ENCODE results near the gene SIX5.
A peak's percentile ranks its signal among the peaks of the same experiment; 100 is the strongest.

Gene SIX5

DNA sequence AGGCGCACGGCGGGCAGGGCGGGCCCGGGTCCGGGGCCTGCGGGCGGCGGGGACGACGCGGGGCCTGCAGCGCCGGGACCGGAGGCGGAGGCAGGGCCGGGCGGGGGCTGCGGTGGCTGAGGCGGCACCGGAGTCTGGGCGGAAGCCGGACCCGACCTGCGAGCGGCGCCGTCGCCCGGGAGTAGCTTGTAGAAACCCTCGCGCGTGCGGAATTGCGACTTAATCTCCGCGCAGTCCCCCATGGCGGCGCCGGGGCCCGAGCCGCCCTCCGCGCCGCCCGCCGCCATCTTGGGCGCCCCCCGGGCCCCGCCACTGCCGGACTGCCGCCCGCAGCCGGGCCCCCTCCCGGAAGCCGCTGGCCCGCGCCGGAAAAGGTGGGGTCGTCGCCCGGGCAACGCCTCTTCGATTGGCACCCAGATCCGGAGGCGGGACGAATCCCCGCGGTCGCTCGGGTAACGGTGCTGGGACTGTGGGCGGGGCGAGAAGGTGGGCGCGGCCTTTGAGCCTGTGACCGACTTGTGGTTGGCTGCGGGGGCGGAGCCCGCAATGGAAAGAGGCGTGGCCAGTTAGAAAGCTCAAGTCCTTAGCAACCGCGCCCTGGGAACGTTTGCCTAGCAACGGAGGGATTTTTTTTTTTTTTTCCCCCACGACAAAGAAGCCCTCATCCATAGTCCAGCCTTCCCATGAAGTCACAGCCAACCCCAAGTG is 23.6 kb upstream of the SIX5 start, which contains the start of gene DMWD:
TSS of gene DMWD (minus strand) at position 376 of the 708 bp plus-strand sequence. CDS start at position 287, 89 bp downstream.
- peak; percentile 97 for DNase-seq

DNA sequence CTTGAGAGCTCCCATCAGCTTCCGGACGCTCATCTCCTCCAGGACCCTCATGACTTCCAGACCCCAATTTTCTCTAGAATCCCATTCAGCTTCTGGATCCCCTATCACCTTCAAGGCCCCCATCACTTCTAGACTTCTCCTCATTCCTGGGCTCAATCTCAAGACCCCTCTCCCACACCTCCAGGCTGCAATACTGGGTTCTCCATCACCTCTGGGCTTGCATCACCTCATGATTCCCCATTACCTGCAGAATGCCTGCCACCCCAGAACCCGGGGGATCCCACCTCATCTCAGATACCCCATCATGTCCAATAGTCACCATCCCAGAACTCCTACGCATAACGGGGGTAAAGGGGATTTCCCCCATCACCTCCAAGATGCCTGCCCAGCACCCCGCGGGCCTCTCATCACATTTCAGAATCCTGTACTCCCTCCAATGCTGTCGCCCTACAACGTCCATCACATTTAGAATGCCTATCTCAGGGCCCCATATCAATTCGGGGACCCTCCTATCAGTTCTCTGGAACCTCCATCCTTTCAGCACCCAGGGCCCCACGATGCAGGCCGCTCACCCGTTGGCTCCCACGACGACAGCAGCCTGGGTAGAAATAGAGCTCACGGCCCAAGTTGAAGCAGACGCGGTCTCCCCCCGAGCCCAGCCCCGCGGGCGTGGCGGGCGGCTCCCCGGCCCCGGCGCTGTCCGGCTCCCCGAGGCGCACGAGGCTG is 22.9 kb upstream of the SIX5 start:
- no peak for DNase-seq

DNA sequence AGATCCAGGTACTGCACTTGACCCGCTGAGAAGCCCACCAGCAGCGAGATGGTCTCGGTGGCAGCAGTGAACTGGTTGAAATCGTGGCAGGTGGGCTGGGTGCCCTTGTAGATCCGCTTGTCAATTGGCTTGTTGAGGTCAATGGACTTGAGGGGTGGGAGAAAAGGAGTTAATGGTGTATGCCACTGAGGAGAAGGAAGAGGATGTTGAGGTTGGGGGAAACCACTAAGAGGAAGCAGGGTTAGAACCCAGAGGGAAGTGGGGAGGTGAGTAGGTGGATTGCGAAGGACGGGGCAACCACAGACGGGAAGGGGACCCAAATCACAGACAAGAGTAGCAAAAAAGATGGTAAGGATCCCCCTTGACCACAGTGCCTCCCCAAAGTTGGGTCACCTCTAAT is 21.9 kb upstream of the SIX5 start:
- DNase-seq: no peak

DNA sequence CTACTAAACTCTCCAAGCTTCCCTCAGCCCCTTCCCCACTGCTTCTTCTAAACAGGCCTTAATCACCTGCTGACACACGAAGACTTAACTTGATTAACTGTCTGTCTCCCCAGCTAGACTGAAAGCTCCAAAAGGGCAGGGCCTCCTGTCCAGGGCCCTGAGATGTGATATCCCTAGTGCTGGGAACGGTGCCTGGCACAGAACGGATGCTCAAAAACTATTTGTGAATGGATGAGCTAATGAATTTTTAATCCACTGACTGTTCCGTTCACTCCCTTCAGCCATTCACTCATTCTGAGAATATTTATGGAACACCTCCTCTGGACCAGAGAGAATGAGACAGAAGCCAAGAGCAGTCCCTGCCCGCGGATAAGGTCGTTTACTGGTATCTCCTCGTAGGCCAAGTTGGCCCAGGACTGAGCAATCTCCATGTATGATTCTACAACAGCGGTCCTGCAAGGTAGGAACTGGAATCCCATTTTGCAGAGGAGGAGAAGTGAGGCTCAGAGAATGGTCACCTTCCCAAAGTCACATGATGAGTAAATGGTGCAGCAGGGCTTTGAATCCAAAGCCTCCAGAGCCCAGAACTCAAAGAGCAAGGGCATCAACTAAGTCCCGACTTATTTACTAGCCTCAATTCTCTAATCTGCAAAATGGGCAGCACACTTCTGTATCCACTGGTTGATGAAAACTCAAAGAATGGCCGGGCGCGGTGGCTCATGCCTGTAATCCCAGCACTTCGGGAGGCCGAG is 20.2 kb upstream of the SIX5 start:
- DNase-seq: no peak

DNA sequence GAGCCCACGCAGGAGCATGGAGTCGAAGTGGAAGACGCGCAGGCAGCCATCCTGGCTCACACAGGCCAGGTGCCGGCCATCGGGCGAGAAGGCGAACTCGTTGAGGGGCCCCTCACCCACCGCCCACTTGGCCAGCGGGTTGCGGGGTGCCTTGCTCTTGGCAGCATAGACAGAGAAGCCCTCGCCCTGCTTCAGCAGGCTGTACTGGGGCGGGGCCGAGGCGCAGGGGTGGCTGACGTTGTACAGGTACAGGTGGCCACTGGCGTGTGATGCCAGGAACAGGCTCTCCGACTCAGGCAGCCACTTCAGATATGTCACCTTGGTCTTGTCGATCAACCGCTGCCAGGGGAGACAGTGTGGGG is 17.5 kb upstream of the SIX5 start:
- DNase-seq: no peak

DNA sequence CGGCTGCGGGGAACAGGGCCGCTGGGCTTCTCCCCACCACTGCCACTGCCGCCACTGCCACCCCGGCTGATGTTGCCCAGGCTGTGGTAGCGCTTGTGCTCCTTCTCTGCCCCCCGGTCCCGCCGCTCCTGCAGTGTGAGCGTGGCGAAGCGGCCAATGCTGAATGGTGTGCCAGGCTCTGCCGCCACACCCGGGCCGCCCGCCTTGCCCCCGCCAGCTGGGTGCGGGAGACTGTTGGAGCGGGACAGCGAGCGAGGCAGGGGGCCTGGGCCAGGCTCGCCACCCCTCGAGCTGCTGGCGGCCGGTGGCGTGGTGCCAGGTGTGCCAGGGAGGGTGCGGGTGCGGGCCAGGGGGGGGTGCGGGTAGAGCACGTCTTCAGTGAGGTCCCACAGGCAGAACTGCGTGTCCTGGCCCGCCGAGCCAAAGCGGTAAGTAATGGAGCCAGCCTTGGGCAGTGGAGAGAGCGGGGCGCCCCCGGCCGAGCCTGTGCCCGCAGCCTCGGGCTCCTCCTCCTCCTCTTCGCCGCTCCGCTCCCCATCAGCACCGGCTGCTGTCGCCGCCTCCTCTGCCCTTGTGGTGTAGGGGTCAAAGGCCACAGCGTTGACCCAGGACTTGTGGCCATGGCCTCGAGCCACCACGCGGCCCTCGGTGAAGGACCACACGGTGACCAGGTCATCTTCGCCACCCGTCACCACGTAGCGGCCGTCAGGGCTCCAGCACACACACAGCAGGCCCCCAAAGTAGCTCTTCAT is 16.9 kb upstream of the SIX5 start:
- no peak for DNase-seq

DNA sequence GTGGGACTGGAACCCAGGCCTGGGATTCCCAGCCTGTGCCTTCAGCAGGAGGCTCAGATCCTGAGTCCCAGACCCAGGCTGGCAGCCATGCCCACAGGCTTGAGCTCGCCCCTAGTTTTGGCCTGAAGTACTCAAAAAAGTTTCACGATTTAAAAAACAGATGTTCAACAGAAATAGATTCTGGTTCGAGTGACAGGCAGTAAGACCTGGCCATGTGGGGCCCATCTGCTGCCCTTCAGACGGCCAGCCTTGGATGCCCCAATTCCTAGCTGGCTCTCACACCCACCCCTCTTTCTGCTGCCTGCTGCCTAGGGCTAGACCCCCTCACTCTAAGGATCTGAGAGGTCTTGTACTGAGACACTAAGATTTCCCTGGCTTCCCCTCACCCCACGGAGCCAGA is 16.0 kb upstream of the SIX5 start:
- DNase-seq: no peak

DNA sequence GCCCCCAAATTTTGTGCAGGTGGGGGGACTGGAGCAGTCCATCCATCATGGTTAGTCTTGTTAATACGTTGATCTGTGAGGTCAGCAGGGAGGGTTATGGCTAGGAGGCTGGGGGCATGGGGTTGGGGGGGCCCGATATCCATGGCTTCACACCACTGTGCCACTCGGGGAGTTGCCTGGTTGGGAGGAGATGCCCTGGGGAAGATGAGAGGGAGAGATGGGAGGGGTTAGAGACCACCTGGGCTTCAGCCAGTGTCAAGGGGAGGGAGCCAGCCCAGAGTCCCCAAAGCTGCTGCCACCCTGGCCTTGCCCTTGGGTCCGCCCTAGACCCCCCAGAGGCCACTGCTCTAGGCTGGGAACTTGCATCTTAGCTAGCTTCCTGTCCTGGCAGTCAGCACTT is 15.0 kb upstream of the SIX5 start:
- DNase-seq: no peak

DNA sequence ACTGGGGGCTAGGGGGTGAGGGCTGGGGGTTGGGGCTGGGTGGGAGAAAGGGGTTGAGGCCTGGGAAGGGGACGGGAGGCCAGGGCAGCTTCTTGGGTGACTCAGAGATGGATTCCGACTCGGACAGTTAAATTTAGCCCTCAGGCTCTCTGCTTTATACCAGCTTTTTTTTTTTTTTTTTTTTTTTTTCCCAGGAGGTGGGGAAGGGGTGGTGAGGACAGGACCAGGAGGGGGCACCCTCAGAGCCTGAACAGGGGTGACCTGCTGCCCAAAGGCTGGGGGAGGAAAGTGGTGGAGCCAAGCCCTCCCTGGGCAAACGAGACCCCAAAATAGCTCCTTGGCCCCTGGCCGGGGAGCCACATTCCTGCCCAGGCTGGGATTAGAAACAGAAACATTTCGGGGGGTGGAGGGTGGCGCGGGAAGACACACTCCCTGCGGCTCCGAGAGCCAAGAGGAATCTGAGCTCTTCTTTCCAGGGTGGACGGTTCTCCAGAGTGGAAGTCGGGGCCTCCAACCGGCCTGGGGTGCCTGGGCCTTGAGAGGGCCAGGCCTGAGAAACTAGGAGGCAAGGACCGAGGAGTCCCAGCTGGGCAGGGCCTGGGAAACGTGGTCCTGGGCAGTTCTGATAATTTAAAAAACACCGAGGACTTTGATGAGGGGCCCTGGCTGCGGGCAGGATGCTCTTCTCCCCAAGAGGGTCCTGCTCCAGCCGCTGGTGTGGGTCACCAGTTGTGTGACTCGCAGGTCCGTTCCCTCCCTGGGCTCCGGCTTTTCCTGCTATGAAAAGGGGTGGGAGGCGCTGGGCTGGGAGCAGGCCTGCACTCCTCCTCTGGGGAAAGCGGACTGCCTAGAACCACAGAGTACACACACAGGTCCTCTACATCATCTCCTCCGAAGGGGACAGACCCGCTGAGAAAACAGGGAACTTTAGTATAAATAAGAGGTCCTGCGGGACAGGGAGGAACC is 14.1 kb upstream of the SIX5 start:
- no peak for DNase-seq

DNA sequence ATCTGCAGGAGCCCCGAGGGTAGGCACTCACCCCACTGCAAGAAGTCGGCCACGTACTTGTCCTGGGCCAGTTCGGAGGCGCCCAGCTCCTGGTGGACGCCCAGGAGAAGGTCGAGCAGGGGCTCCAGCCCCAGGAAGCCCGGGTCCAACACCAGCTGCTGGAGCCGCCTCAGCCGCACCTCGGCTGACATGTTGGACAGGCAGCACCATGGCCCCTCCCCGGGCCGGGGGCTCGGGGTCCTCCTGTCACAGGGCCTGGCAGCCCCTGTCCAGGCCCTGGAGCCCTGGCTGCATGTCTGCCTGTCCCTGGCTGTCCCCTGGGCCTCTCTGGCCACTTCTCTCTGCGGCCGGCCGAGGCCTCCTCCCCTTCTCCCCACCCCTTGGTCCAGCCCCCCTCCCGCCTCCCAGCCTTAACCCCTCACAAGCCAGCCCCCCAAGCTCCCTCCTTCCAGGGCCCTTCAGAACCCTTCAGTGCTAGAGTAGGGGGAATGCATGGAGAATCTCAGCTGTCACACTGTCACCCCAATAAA is 13.2 kb upstream of the SIX5 start, which contains the start of gene DMPK:
TSS of gene DMPK (minus strand) at position 329 of the 530 bp plus-strand sequence. CDS start at position 191, 138 bp downstream.
- DNase-seq: no peak

DNA sequence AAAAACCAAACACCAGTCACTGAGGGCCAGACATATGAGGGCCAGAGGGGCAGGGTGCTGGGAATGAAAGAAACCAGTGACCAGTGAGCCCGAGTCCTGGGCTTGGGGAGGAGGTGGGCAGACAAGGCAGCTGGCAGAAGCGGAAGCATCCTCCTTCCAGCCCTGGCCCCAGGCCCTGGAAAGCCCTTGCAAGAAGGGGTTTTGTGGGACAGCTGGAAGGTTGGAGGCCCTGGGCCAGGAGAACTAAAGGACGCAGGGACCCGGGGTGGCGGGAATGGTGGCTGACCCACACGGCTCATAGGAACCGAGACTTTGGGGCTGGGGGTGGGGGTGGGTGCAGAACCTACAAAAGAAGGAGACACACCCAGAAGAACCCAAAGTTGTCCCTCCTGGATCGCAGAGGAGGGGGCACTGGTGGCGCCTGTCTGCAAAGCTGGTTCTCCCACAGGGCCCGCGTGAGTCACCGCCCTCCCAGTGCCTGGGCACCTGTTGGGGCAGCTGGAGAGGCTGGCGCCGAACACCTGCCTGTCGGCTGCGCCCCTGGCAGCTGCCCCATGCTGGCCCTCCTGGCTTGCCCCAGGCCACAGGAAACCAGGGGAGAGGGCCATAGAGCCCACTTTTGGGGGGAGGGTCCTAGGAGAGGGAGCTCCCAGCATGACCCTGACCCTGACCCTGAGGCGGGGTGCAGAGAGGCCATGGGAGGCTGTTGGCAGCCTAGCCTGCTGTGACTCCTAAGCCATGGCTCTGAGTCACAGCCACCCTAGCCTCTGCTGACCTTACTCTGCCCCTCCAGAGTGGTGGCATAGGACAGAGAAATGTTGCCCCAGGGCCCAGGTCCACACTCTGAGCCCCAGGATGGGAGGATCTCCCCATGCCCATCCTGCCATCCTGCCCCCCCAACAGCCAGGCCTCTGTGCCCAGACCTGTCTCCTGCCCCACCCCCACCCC is 12.4 kb upstream of the SIX5 start:
- peak; percentile 39 for DNase-seq

DNA sequence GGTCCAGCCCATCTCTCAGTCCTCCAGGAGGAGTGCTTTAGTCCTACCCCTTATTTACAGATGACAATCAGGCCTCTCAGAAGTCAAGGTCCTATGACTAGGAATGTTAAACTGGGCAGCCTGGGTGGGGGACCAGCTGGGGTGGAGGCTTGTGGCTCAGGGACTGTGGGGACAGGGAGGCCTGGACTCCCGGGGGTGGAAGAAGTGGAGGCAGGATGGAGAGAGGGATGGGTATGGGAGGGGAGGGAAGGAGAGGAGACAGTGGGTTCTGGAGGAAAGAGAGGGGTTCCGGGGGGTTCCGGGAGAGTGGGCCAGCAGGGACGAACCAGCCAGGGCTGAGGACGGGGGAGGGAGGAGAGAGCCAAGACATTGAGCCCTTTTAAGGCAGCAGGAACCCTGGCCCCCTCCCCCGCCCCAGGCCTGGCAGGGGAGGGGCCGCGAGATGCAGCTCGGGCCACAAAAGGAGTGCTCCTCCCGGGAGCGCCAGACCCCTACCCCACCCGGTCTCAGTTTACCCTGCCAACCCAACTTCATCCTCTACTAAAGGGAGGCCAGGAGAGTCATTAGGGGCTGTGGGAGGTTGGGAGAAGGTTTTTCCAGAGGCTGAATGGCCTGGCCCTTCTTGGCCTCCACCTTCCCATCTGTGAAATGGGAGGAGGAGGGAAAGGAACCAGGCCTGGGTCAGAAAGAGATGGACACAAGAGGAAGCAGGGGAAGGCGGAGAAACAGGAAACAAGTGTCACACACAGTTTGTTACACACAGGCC is 11.6 kb upstream of the SIX5 start:
- no peak for DNase-seq

DNA sequence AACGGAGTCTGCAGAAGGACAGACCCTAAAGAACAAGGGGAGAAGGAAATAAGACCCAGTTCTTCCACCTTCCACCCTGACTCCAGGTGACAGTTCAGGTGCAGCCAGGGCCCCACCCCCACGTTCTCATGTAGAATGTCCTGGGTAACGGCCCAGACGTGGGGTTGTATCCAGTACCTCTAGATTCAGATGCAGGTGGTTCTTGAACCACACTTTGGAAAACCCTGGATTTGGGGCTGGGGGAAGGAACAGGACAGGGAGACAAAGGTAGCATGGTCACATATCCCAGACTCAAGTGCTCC is 11.0 kb upstream of the SIX5 start:
- no peak for DNase-seq

DNA sequence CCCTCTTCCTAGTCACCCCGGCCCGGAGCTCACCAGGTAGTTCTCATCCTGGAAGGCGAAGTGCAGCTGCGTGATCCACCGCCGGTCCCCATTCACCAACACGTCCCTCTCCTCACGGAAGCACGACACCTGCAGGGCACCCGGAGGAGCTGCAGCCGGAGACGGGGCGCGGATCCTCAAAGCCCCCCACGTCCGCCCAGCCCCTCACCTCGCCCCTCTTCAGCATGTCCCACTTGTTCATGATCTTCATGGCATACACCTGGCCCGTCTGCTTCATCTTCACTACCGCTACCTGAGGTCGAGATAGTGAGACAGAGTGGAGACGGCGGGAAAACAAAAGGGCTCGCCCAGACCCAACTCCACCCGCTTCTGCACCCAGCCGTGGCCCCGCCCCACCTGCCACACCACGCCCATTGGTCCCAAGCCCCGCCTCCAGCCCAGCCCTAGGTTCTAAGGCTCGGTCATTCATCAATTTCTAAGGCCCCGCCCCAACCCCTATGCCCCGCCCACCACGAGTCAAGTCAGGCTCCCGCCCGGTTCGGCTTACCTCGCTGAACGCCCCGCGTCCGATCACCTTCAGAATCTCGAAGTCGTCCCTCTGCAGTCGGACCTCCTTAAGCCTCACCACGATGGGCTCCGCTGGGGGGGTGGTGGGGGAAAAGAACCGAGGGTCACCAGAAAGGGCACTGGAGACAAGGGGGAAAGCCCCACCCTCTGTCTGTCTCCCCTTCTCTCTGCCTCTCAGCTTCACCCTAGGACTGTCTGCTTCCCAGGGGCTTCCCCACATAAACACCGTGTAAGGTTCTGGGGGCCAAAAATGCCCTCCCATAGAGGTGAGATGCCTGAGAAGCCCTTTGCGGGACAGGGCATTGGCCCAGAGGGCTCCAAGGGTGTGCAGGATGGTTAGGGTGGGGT is 10.4 kb upstream of the SIX5 start:
- peak; percentile 81 for DNase-seq

DNA sequence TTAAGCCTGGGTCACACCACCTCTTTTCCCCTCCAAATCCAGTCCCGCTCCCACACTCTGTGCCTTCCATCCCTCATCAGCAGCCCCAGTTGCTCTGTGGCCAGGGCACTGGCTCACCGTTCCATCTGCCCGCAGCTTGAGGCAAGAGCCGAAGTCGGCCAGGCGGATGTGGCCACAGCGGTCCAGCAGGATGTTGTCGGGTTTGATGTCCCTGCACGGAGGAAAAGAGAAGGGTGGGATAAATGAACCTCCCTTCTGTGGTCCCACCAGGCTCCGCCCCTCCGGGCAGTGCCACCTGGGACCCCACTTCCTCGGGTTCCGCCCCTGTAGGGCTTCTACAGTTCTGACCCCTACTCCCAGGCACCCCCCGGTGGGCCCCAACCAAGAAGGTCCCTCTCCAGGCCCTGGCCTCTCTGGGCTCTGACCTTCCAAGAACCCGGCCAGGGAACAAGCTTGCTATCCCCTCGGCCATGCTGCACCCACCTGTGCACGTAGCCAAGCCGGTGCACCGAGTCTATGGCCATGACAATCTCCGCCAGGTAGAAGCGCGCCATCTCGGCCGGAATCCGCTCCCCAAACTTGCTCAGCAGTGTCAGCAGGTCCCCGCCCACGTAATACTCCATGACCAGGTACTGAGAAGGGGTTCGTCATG is 9.1 kb upstream of the SIX5 start:
- DNase-seq: no peak

DNA sequence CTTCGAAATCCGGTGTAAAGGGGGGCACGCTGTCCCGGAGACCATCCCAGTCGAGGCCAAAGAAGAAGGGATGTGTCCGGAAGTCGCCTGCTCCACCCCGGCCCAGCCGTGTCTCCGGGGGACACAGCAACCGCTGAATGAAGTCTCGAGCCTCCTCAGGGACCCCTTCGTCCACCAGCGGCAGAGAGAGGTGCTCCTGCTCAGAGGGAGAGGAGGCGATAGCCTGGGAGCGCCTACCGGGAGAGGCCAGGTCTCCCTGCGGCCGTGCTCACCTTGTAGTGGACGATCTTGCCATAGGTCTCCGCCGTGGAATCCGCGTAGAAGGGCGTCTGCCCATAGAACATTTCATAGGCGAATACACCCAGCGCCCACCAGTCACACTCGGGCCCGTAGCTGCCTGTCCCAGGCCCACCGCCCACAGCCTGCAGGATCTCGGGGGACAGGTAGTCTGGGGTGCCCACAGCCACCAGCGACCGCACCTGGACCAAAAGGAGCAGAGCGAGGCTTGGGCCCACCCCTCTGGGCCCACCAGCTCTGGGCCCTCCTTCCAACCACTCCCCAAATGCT is 8.4 kb upstream of the SIX5 start:
- no peak for DNase-seq

DNA sequence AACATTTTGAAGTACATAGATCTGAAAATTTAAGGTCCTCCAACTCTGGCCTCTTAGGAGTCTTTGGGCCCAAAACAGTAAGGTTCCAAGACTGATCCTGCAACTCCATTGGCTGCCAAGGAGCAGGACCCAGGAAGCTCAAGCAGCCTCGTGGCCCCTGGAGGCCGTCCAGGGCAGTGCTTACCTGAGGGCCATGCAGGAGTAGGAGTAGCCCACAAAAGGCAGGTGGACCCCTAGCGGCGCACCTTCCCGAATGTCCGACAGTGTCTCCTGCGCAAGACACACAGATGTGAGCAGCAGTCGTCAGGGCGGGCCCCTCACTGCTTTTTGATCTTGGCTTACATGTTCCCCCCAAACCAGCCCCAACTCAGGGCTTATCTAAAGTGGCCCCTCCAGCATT is 5.7 kb upstream of the SIX5 start:
- DNase-seq: no peak

DNA sequence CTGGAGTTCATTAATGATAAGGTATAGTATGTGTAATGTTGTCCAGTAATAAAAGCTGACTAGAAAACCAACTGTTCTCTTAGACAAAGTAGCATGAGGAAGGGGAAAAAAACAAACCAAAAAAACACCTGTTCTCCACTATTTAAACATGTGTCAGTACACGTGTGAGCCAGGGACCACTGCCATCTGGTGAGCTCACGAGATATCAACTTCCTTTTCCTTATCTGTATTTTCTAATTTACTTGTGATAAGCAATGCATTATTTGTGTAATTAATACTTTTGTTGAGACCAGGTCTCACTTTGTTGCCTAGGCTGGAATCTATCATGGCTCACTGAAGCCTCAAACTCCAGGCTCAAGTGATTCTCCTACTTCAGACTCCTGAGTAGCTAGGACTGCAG is 4.3 kb upstream of the SIX5 start:
- no peak for DNase-seq
